HG02981 (cell line): ENCODE results near the gene XPO4.

Source experiments
- ATAC-seq: cut with Tn5 transposase; IDR thresholded peaks from one replicate; pipeline ENCODE4 v1.9.1; 2021; ENCODE audit warnings: mild to moderate bottlenecking, moderate library complexity; ENCODE audit not compliant: unreplicated experiment

The XPO4 gene

DNA sequence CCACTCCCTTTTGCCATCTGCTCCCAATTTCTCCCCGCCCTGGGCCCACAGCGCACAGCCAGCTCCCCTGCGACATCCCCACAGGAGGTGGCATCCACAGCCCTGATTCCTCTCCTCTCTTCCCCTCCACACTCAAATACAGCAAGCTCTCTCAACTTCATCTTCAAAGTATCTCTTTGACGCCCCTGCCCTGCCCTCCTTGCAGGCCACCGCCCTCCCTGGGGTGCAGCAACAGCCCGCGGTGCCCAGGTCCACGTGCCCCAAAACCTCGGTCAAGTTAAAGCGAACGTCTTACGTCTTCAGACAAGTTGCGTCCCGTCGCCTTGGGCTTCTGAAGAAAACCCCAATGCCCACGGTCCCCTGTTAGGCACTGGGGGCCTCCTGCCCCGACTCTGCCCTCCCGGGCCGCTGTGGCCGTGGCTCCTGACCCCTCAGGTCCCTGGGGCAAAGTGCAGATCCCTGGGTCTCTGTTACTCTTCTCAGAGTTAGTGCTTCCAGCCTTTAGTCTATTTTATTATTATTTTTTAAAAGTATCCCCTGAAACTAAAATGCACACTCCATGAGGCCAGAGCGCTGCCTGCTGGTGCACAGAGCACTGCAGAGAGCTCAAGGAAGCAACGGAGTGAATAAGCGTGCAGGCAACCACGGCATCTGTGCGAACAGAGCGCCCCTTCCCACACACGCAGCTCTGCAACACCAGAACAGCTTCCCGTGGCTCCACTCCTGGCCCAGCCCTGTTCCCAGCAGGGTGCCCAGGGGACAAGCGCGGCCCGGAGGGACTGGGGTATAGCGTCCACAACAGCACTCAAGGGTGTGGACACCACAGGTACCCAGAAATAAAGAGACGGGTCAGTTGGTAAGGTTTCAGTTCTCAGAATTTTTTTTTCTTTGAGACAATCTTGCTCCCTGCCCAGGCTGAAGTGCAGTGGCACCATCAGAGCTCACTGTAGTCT is 172.6 kb downstream of the XPO4 start:
- ATAC-seq = no peak

DNA sequence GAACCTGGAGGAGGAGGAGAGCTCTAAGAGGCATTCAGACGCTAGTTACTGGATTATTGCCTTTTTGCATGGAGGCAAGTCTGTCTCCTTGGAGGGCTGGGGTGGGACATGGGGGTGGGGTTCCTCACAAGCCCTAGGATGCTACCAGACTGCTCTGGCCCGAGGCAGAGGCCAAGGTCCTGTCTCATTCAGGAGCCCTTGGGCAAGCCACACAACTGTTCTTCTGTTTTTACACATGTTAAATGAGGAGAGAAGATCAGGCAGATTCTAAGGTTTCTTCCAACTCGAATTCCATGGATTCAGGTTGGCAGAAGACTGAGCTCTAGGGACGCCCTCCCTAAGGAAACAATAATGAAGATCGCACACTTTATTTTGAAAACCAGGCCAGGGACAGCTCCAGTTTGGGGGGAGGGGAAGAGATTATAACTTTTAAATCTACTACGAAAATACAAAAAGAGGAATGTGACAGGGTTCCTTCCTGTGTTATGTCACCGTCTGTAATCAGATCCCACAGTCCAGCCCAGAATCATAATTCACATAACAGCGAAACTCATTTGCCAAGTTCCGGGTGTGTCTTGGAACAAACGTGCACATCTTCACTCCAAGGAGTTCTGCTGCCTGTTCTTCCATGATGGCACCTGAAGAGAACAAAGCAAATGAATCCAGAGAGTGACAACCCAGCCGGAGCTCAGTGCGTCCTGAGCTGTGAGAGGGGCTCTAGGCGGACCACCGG is 173.8 kb downstream of the XPO4 start:
- ATAC-seq = no peak

DNA sequence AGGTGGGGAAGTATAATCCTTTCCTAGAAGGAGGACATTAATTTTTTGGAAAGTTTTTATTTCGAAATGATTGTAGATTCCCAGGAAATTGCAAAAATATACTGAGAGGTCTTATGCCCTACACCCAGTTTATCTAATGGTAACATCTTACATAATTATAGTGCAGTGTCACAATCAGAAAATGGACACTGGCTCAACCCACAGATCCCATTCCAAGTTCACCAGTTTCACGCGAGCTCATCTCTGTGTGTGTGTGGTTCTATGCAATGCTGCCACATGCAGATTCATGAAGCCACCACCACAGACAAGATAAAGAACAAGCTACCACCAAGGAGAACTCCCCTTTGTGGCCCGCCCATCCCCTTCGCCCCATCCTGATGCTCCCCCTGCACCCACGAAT is 174.7 kb downstream of the XPO4 start:
- no peak for ATAC-seq
